Measurements from ENCODE around the gene ACTMAP. TPM values are rescaled to one million over a fixed set of nuclear protein-coding genes. Genes with fewer than 3 reads are reported as not detected.

ACTMAP gene
- total and polyA plus RNA-seq, 2 of the 13 experiments (the other 11 are each of a cell fraction or from before 2014, with no cell fraction given): 2.2 to 7.9 TPM

GRCh38 chr19:40750058-40750873 lies at the start of gene ACTMAP (continued):
- no peak for TF ChIP-seq MAF1 (CRISPR knock-in tag; IDR thresholded peaks at IDR 0.05; ENCODE audit: borderline replicate concordance)
- TF ChIP-seq RARA (CRISPR knock-in tag; IDR thresholded peaks at IDR 0.05): no peak; the same call in 1 of the 2 replicates
- TF ChIP-seq ZNF160 (CRISPR knock-in tag; IDR thresholded peaks at IDR 0.05): no peak
- TF ChIP-seq ZBTB21 (CRISPR knock-in tag; IDR thresholded peaks at IDR 0.05): no peak
- 0 out of 2 replicates have a peak, but pooled peaks have one; percentile 70 for TF ChIP-seq ZNF556 (CRISPR knock-in tag; IDR thresholded peaks at IDR 0.05; ENCODE audit: borderline replicate concordance)
- TF ChIP-seq ZNF740 (CRISPR knock-in tag; IDR thresholded peaks at IDR 0.05): no peak
- TF ChIP-seq, protein P1, sequence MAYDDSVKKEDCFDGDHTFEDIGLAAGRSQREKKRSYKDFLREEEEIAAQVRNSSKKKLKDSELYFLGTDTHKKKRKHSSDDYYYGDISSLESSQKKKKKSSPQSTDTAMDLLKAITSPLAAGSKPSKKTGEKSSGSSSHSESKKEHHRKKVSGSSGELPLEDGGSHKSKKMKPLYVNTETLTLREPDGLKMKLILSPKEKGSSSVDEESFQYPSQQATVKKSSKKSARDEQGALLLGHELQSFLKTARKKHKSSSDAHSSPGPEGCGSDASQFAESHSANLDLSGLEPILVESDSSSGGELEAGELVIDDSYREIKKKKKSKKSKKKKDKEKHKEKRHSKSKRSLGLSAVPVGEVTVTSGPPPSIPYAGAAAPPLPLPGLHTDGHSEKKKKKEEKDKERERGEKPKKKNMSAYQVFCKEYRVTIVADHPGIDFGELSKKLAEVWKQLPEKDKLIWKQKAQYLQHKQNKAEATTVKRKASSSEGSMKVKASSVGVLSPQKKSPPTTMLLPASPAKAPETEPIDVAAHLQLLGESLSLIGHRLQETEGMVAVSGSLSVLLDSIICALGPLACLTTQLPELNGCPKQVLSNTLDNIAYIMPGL (CRISPR knock-in tag; IDR thresholded peaks at IDR 0.05; ENCODE audit: borderline replicate concordance in 1 of 2, low read depth in 1 of 2): peak in 1 of 2 experiments; percentile 54; a peak in 1 of 4 replicates
- TF ChIP-seq ZNF136 (CRISPR knock-in tag; IDR thresholded peaks at IDR 0.05; ENCODE audit: low read depth): no peak
- TF ChIP-seq ZNF780A (CRISPR knock-in tag; IDR thresholded peaks at IDR 0.05): no peak
- peak; percentile 88 to 99 for TF ChIP-seq NR2F1 (CRISPR knock-in tag; IDR thresholded peaks at IDR 0.05)
- TF ChIP-seq, protein P2, sequence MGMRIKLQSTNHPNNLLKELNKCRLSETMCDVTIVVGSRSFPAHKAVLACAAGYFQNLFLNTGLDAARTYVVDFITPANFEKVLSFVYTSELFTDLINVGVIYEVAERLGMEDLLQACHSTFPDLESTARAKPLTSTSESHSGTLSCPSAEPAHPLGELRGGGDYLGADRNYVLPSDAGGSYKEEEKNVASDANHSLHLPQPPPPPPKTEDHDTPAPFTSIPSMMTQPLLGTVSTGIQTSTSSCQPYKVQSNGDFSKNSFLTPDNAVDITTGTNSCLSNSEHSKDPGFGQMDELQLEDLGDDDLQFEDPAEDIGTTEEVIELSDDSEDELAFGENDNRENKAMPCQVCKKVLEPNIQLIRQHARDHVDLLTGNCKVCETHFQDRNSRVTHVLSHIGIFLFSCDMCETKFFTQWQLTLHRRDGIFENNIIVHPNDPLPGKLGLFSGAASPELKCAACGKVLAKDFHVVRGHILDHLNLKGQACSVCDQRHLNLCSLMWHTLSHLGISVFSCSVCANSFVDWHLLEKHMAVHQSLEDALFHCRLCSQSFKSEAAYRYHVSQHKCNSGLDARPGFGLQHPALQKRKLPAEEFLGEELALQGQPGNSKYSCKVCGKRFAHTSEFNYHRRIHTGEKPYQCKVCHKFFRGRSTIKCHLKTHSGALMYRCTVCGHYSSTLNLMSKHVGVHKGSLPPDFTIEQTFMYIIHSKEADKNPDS (CRISPR knock-in tag; IDR thresholded peaks at IDR 0.05): no peak
- TF ChIP-seq ZFP37 (CRISPR knock-in tag; IDR thresholded peaks at IDR 0.05; ENCODE audit: borderline replicate concordance): no peak
- TF ChIP-seq, protein P3, sequence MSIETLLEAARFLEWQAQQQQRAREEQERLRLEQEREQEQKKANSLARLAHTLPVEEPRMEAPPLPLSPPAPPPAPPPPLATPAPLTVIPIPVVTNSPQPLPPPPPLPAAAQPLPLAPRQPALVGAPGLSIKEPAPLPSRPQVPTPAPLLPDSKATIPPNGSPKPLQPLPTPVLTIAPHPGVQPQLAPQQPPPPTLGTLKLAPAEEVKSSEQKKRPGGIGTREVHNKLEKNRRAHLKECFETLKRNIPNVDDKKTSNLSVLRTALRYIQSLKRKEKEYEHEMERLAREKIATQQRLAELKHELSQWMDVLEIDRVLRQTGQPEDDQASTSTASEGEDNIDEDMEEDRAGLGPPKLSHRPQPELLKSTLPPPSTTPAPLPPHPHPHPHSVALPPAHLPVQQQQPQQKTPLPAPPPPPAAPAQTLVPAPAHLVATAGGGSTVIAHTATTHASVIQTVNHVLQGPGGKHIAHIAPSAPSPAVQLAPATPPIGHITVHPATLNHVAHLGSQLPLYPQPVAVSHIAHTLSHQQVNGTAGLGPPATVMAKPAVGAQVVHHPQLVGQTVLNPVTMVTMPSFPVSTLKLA (IDR thresholded peaks at IDR 0.05): peak; percentile 98
- TF ChIP-seq TBX3 (IDR thresholded peaks at IDR 0.05; ENCODE audit: borderline replicate concordance): no peak
- TF ChIP-seq, protein P4, sequence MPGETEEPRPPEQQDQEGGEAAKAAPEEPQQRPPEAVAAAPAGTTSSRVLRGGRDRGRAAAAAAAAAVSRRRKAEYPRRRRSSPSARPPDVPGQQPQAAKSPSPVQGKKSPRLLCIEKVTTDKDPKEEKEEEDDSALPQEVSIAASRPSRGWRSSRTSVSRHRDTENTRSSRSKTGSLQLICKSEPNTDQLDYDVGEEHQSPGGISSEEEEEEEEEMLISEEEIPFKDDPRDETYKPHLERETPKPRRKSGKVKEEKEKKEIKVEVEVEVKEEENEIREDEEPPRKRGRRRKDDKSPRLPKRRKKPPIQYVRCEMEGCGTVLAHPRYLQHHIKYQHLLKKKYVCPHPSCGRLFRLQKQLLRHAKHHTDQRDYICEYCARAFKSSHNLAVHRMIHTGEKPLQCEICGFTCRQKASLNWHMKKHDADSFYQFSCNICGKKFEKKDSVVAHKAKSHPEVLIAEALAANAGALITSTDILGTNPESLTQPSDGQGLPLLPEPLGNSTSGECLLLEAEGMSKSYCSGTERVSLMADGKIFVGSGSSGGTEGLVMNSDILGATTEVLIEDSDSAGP (CRISPR knock-in tag; IDR thresholded peaks at IDR 0.05; ENCODE audit: borderline replicate concordance): no peak
- TF ChIP-seq GFI1 (CRISPR knock-in tag; IDR thresholded peaks at IDR 0.05; ENCODE audit: borderline replicate concordance): no peak
- no peak for TF ChIP-seq ZNF552 (CRISPR knock-in tag; IDR thresholded peaks at IDR 0.05; ENCODE audit: borderline replicate concordance)
